Lung (tissue), 12 donors: ENCODE data around the gene MIER1. TPM values are rescaled to one million over a fixed set of nuclear protein-coding genes. Genes with fewer than 3 reads are reported as not detected.
A peak's percentile ranks its signal among the peaks of the same experiment; 100 is the strongest.
"Not testable (repeated sequence)": the region's sequence is repeated elsewhere in the genome, so short reads cannot be mapped to it uniquely, and the experiment has no call there.

ENCODE experiments used
- ATAC-seq: fragments of 200-7000 bp; cut with Tn5 transposase; one replicate; pipeline ENCODE4 v1.9.1; 2020; ENCODE audit warnings: moderate number of reproducible peaks; ENCODE audit not compliant: insufficient read depth, low FRiP score
- DNase-seq, 3 donors: peaks; one replicate each; pipeline ENCODE4 v3.0.0-alpha.2; 2013 to 2017
- H3K27ac ChIP-seq, 2 donors: one replicate each; pipeline ENCODE4 v1.5.1; 2013; ENCODE audit warnings: mild to moderate bottlenecking in 2 of 2, moderate library complexity in 2 of 2, control low read depth in 1 of 2, inconsistent platforms in 1 of 2, low read depth in 1 of 2, low read length in 1 of 2
- H3K27me3 ChIP-seq, 3 donors: one replicate each; pipeline ENCODE4 v1.5.1; 2013; ENCODE audit warnings: low read length in 2 of 3; ENCODE audit not compliant: control insufficient read depth in 3 of 3, insufficient read depth in 3 of 3
- H3K36me3 ChIP-seq, 4 donors: one replicate each; pipeline ENCODE4 v1.5.1; 2013; ENCODE audit warnings: low read length in 4 of 4, mild to moderate bottlenecking in 1 of 4, moderate library complexity in 1 of 4; ENCODE audit not compliant: control insufficient read depth in 4 of 4, insufficient read depth in 4 of 4
- H3K4me1 ChIP-seq, 5 donors: one replicate each; pipeline ENCODE4 v1.5.1; 2013; ENCODE audit warnings: low read length in 5 of 5, mild to moderate bottlenecking in 2 of 5, moderate library complexity in 1 of 5; ENCODE audit not compliant: control insufficient read depth in 5 of 5, insufficient read depth in 5 of 5
- H3K4me3 ChIP-seq: one replicate; pipeline ENCODE4 v1.5.1; 2013; ENCODE audit warnings: mild to moderate bottlenecking, control low read depth, moderate library complexity
- H3K9ac ChIP-seq, 2 donors: one replicate each; pipeline ENCODE4 v1.5.1; 2013; ENCODE audit warnings: low read length in 2 of 2, control low read depth in 1 of 2; ENCODE audit not compliant: insufficient read depth in 1 of 2
- H3K9me3 ChIP-seq, 4 donors: one replicate each; pipeline ENCODE4 v1.5.1; 2013; ENCODE audit warnings: low read length in 3 of 4, mild to moderate bottlenecking in 1 of 4, moderate library complexity in 1 of 4; ENCODE audit not compliant: control insufficient read depth in 4 of 4, insufficient read depth in 3 of 4
- CTCF ChIP-seq: IDR thresholded peaks from 2 replicates; pipeline ENCODE4 v1.5.1; 2012; ENCODE audit warnings: mild to moderate bottlenecking; ENCODE audit errors: control extremely low read depth, extremely low read depth
- WGBS, 2 donors: extraction: QIAGEN DNeasy Blood & Tissue Kit; methylation state at CpG; one replicate each; pipeline ENCODE4 v1.1.7; 2013; 5-methylcytosine and 5-hydroxymethylcytosine counted together
- polyA plus RNA-seq, 2 donors: library from polyadenylated mRNA; stranded (reverse); fragments of 200-250 nt; gene quantifications; one replicate each; pipeline ENCODE4 v1.2.1, GENCODE V29; 2013
- total RNA-seq, 2 donors: library from RNA; depleted of rRNA in 1 of 2; stranded (reverse); fragments of >200 nt in 1 of 2; gene quantifications; one replicate each; pipeline ENCODE4 v1.2.1, GENCODE V29; 2014 to 2021
- donor health status: control.
- donor health status: control.
- donor health status: Bipolar disorder and iron deficiency.
- donor health status: healthy.
- donor health status: DM: yes; HTN: yes; CAD: no.

Gene MIER1
- total and polyA plus RNA-seq, 4 donors = 12.6 to 42.4 (median 21.5) TPM

GRCh38 chr1:66890621-66891020 lies 34.2 kb upstream of the MIER1 start:
- Histone ChIP-seq H3K27me3 (no peaks in the 10 kb centered on the region), H3K4me1 (no peaks in the 10 kb centered on the region), H3K4me3 (no peak overlapping the region), H3K27ac (no peak overlapping the region), H3K36me3 (no peaks in the 10 kb centered on the region), H3K9ac (no peak overlapping the region), H3K9me3 (no peaks in the 10 kb centered on the region)
- DNase-seq = no peak
- 95 to 96% methylated on average over 1 of the region's 1 CpG for WGBS, 2 donors
- TF ChIP-seq CTCF = no peak
- ATAC-seq = no peak

- Histone ChIP-seq H3K27me3 (no peaks in the 10 kb centered on the region), H3K9ac (no peak overlapping the region), H3K9me3 (no peaks in the 10 kb centered on the region), H3K4me3 (no peak overlapping the region), H3K4me1 (no peaks in the 10 kb centered on the region), H3K36me3 (peaks cover 0 to 2% (median 0%) of the 10 kb centered on the region in 4 donors), H3K27ac (no peak overlapping the region)
- no peak for DNase-seq
- no peak for TF ChIP-seq CTCF
- 92 to 95% methylated on average over 3 of the region's 3 CpGs for WGBS, 2 donors
- ATAC-seq = no peak
Measured at GRCh38 chr1:66893712-66894111, 31.1 kb upstream of the MIER1 start.

- H3K9me3 ChIP-seq, H3K4me3 ChIP-seq, DNase-seq, H3K4me1 ChIP-seq, H3K9ac ChIP-seq, ATAC-seq, H3K27me3 ChIP-seq, H3K27ac ChIP-seq, H3K36me3 ChIP-seq: not testable (repeated sequence)
- 95% methylated on average over 1 of the region's 1 CpG for WGBS, 2 donors
Measured at GRCh38 chr1:66915203-66915602, 9.6 kb upstream of the MIER1 start.

GRCh38 chr1:66916320-66916719 lies 8.5 kb upstream of the MIER1 start:
- no peaks in the 10 kb centered on the region for H3K27me3 ChIP-seq
- H3K9ac ChIP-seq = no peak overlapping the region
- 50 to 72% methylated on average over 2 of the region's 2 CpGs for WGBS, 2 donors
- peak in 1 of 3 donors; percentile 21 for DNase-seq
- no peak for ATAC-seq
- no peaks in the 10 kb centered on the region for H3K9me3 ChIP-seq
- H3K36me3 ChIP-seq = peaks cover 0 to 5% (median 0%) of the 10 kb centered on the region in 4 donors
- TF ChIP-seq CTCF = no peak
- H3K27ac ChIP-seq = no peak overlapping the region
- no peak overlapping the region for H3K4me3 ChIP-seq
- H3K4me1 ChIP-seq = peaks cover 0 to 2% (median 0%) of the 10 kb centered on the region in 5 donors
